ENCODE results near the gene SKI.

Gene SKI

DNA sequence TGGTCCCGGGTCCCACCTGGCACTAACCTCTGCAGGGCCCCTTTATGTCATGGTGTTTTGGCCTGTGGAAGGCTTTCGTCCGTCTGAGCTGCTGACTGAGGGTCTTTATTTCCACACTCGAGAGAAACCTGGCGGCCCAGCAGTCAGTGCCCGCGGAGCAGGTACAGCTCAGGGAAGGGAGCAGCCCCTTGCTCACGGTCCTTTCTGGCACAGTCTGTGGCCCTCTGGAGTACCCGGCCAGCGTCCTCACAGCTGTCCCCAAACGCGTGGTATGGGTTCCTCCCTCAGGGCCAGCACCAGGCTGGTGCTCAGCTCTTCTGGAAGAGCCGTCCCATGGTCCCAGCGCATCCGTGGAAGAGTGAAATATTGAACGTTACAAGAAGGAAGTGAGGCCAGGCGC lies 24.3 kb downstream of the SKI start:
- peak overlapping the region in 2 of 3 experiments; percentile 15 to 55 for H3K27ac Mint-ChIP-seq
- TF ChIP-seq CTCF (IDR thresholded peaks at IDR 0.05; ENCODE audit: unreplicated experiment in 3 of 3), result no peak
- no peaks in the 10 kb centered on the region for H3K27me3 Mint-ChIP-seq (ENCODE audit: low read depth)
- H3K9me3 Mint-ChIP-seq, result no peaks in the 10 kb centered on the region
- peaks cover 16% of the 10 kb centered on the region for H3K36me3 Mint-ChIP-seq (ENCODE audit: low read depth)
- H3K4me3 Mint-ChIP-seq, result no peak overlapping the region
- H3K4me1 Mint-ChIP-seq, result peaks cover 45% of the 10 kb centered on the region

DNA sequence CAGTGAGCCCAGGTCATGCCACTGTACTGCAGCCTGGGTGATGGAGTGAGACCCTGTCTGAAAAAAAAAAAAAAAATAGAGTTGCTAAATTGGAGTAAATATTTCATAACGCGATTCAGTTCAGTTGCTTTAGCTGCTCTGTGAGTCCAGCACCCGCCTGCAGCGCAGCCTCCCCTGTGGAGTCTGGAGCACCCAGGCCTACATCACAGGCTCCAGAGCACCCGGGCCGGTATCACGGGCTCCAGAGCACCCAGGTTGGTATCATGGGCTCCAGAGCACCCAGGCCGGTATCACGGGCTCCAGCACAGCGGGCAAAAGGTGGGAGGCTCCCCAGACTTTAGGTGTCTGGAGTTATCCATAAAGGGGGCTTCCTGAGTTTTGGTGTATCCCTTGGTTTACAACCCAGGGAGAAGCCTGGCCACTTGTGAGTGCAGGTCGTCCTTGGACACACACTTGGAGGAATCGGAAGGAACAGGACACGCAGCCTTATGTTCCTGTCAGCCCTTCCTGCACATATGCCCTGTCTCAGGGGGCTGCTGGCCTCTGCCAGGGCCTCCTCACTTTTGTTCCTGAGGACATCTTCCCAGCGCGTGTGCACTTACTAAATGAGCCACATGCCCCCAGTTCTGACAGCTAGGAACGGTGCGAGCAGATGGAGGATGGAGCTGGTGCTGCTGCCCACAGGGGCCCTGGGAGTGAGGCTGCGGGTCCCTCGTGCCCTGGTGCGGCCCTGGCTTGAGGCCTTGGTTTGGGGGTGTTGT lies 25.1 kb downstream of the SKI start:
- Mint-ChIP-seq H3K36me3 (ENCODE audit: low read depth) (peaks cover 16% of the 10 kb centered on the region), H3K4me3 (no peak overlapping the region), H3K4me1 (peaks cover 50% of the 10 kb centered on the region), H3K27ac (no peak overlapping the region), H3K9me3 (no peaks in the 10 kb centered on the region), H3K27me3 (ENCODE audit: low read depth) (no peaks in the 10 kb centered on the region)
- no peak for TF ChIP-seq CTCF (IDR thresholded peaks at IDR 0.05; ENCODE audit: unreplicated experiment in 3 of 3)

- H3K36me3 Mint-ChIP-seq (ENCODE audit: low read depth), result peaks cover 16% of the 10 kb centered on the region
- peaks cover 45% of the 10 kb centered on the region for H3K4me1 Mint-ChIP-seq
- no peaks in the 10 kb centered on the region for H3K9me3 Mint-ChIP-seq
- peak overlapping the region in 1 of 3 experiments; percentile 47 for H3K27ac Mint-ChIP-seq
- no peak for TF ChIP-seq CTCF (IDR thresholded peaks at IDR 0.05; ENCODE audit: unreplicated experiment in 3 of 3)
- no peaks in the 10 kb centered on the region for H3K27me3 Mint-ChIP-seq (ENCODE audit: low read depth)
- H3K4me3 Mint-ChIP-seq, result no peak overlapping the region
These were observed 25.8 kb downstream of the SKI start for GRCh38 chr1:2253797-2254480.

DNA sequence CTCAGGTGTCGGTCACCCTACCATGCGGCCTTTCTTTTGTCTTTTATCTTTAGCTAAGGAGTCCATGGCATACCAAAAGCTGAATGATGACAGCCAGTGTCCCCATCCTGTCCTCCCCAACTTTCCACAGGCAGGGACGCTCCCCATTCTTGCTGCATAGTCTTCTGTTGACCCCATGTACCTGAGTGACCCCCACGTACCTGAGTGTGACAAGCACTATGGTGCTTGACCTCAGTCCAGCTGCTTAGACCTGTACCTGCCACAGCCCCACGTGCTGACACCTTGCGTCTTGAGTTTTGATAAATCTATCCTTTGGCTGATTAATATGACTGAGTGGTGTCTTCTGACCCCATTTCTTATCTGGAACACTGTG lies 26.9 kb downstream of the SKI start:
- Mint-ChIP-seq H3K27ac (no peak overlapping the region), H3K9me3 (no peaks in the 10 kb centered on the region), H3K36me3 (ENCODE audit: low read depth) (peaks cover 16% of the 10 kb centered on the region), H3K4me1 (peaks cover 47% of the 10 kb centered on the region), H3K4me3 (no peak overlapping the region), H3K27me3 (ENCODE audit: low read depth) (no peaks in the 10 kb centered on the region)
- TF ChIP-seq CTCF (IDR thresholded peaks at IDR 0.05; ENCODE audit: unreplicated experiment in 3 of 3), result no peak

GRCh38 chr1:2255420-2256369 lies 27.6 kb downstream of the SKI start:
- Mint-ChIP-seq H3K27me3 (ENCODE audit: low read depth) (no peaks in the 10 kb centered on the region), H3K4me3 (no peak overlapping the region), H3K36me3 (ENCODE audit: low read depth) (peaks cover 16% of the 10 kb centered on the region), H3K9me3 (no peaks in the 10 kb centered on the region), H3K27ac (no peak overlapping the region), H3K4me1 (peaks cover 43% of the 10 kb centered on the region)
- no peak for TF ChIP-seq CTCF (IDR thresholded peaks at IDR 0.05; ENCODE audit: unreplicated experiment in 3 of 3)

Measured in nephron (organoid).